HepG2 (cell line): ENCODE results near the gene DBN1. TPM values are rescaled to one million over a fixed set of nuclear protein-coding genes. Genes with fewer than 3 reads are reported as not detected.
A peak's percentile ranks its signal among the peaks of the same experiment; 100 is the strongest.

Source experiments
- GABPB1 ChIP-seq: IDR thresholded peaks from 2 replicates; pipeline ENCODE4 v1.6.1; 2016; ENCODE audit warnings: mild to moderate bottlenecking, missing genetic modification reagents, moderate library complexity, missing compliant biosample characterization
- HMGA1 ChIP-seq: sonication (generic); formaldehyde crosslinking; conservative IDR thresholded peaks from 2 replicates; pipeline ENCODE4 v1.4.0; 2020; ENCODE audit warnings: missing genetic modification reagents
- MAZ ChIP-seq, 2 experiments: sonication (generic) in 1 of 2; formaldehyde crosslinking in 1 of 2; IDR thresholded peaks; 2 replicates each; pipeline versions ENCODE4 v1.5.0 to v1.6.1; 2012 to 2020; ENCODE audit warnings: low read depth in 2 of 2, mild to moderate bottlenecking in 2 of 2, borderline replicate concordance in 1 of 2, improper control_type of control experiment in 1 of 2, low read length in 1 of 2, missing genetic modification reagents in 1 of 2, moderate library complexity in 1 of 2
- MXD4 ChIP-seq: IDR thresholded peaks from 2 replicates; pipeline ENCODE4 v1.6.1; 2016; ENCODE audit warnings: mild to moderate bottlenecking, missing biosample characterization, missing genetic modification reagents
- MXI1 ChIP-seq: IDR thresholded peaks from 3 replicates; pipeline ENCODE4 v1.6.1; 2012; ENCODE audit warnings: low read depth, low read length, inconsistent platforms, borderline replicate concordance
- NONO ChIP-seq, 2 experiments: fragments of 450-650 bp in 1 of 2; sonication (generic) in 1 of 2; formaldehyde crosslinking in 1 of 2; IDR thresholded peaks in 1 of 2; conservative IDR thresholded peaks in 1 of 2; 2 replicates each; pipeline versions ENCODE4 v1.6.1 to v1.8.0; 2017 to 2022; ENCODE audit warnings: mild to moderate bottlenecking in 1 of 2, missing genetic modification reagents in 1 of 2, moderate library complexity in 1 of 2
- RAD51 ChIP-seq: fragments of 450-650 bp; IDR thresholded peaks from 2 replicates; pipeline ENCODE4 v1.6.1; 2016; ENCODE audit warnings: borderline replicate concordance
- SALL2 ChIP-seq: sonication (generic); formaldehyde crosslinking; IDR thresholded peaks from 2 replicates; pipeline ENCODE4 v1.8.1; 2023; ENCODE audit warnings: mild to moderate bottlenecking, missing genetic modification reagents, inconsistent platforms
- SIN3A ChIP-seq: IDR thresholded peaks from 2 replicates; pipeline ENCODE4 v1.6.1; 2011; ENCODE audit warnings: low read depth, mild to moderate bottlenecking, control low read depth, low read length, borderline replicate concordance
- TBX3 ChIP-seq: fragments of 450-650 bp; IDR thresholded peaks from 2 replicates; pipeline ENCODE4 v1.6.1; 2017; ENCODE audit warnings: antibody characterized with exemption, mild to moderate bottlenecking, inconsistent platforms, borderline replicate concordance
- ZBTB33 ChIP-seq: sonication (generic); formaldehyde crosslinking; IDR thresholded peaks from 2 replicates; pipeline ENCODE4 v1.4.0; 2020; ENCODE audit warnings: missing genetic modification reagents
- ZFYVE20 ChIP-seq: sonication (generic); formaldehyde crosslinking; IDR thresholded peaks from 2 replicates; pipeline ENCODE4 v1.8.0; 2023; ENCODE audit warnings: low read depth, mild to moderate bottlenecking, moderate library complexity, missing genetic modification reagents, borderline replicate concordance
- ZNF557 ChIP-seq: sonication (generic); formaldehyde crosslinking; IDR thresholded peaks from 2 replicates; pipeline ENCODE4 v1.4.0; 2020; ENCODE audit warnings: missing genetic modification reagents
- ZNF616 ChIP-seq: sonication (generic); formaldehyde crosslinking; IDR thresholded peaks from 2 replicates; pipeline ENCODE4 v1.5.0; 2020; ENCODE audit warnings: low read depth, mild to moderate bottlenecking, missing genetic modification reagents
- ZNF776 ChIP-seq: sonication (generic); formaldehyde crosslinking; IDR thresholded peaks from 2 replicates; pipeline ENCODE4 v1.4.0; 2020; ENCODE audit warnings: mild to moderate bottlenecking, missing genetic modification reagents
- ZNF839 ChIP-seq: sonication (generic); formaldehyde crosslinking; IDR thresholded peaks from 2 replicates; pipeline ENCODE4 v1.4.0; 2020; ENCODE audit warnings: missing genetic modification reagents, mild to moderate bottlenecking, borderline replicate concordance
- polyA plus RNA-seq, 8 experiments: library from polyadenylated mRNA; depleted of rRNA in 3 of 8; stranded (reverse) in 7 of 8; unstranded in 1 of 8; fragments of >200 nt; fragmentation: Illumina TruSeq in 4 of 8; extraction: Trizol in 4 of 8; gene quantifications; 2 replicates each; pipeline versions ENCODE4 v1.2.1 to v1.2.3, GENCODE V29; 2011 to 2016; ENCODE audit warnings: low read depth in 4 of 8, missing spikeins in 1 of 8, mixed read lengths in 1 of 8; ENCODE audit not compliant: insufficient read depth in 1 of 8
- total RNA-seq, 5 experiments: library from RNA; depleted of rRNA; stranded (reverse); fragments of >200 nt; fragmentation: Illumina TruSeq; extraction: Trizol; gene quantifications; 2 replicates each; pipeline ENCODE4 v1.2.3, GENCODE V29; 2016; ENCODE audit warnings: low read depth in 1 of 5
- TF ChIP-seq, protein P1 (sequence below): sonication (generic); formaldehyde crosslinking; IDR thresholded peaks from 2 replicates; pipeline ENCODE4 v1.9.0; 2022; ENCODE audit warnings: low read depth, missing genetic modification reagents
- TF ChIP-seq, protein P2 (sequence below): sonication (generic); formaldehyde crosslinking; IDR thresholded peaks from 2 replicates; pipeline ENCODE4 v1.5.1; 2020; ENCODE audit warnings: mild to moderate bottlenecking, missing genetic modification reagents, borderline replicate concordance

Gene DBN1
- total and polyA plus RNA-seq, 2 of the 13 experiments (the other 11 are each of a cell fraction or from before 2014, with no cell fraction given), result 27.0 to 37.3 TPM

GRCh38 chr5:177454397-177455035, 18.9 kb downstream of the DBN1 start (continued):
- TF ChIP-seq ZNF557 (CRISPR knock-in tag) (no peak), ZFYVE20 (no peak), MAZ (IDR thresholded peaks at IDR 0.05; ENCODE audit: borderline replicate concordance, low read depth, low read length) (peak; percentile 64), MAZ (CRISPR knock-in tag; IDR thresholded peaks at IDR 0.05; ENCODE audit: low read depth) (peak; percentile 70; the same call in 1 of the 2 replicates), SALL2 (CRISPR knock-in tag) (0 out of 2 replicates have a peak, but pooled peaks have one; percentile 4), ZBTB33 (CRISPR knock-in tag) (no peak), MXD4 (no peak), MXI1 (peak; percentile 59; the same call in 1 of the 3 replicates), RAD51 (no peak), NONO (IDR thresholded peaks at IDR 0.05) (no peak), NONO (CRISPR knock-in tag; conservative IDR thresholded peaks at IDR 0.05) (0 out of 2 replicates have a peak, but pooled peaks have one; percentile 50), SIN3A (0 out of 2 replicates have a peak, but pooled peaks have one; percentile 37), HMGA1 (CRISPR knock-in tag) (no peak), GABPB1 (CRISPR knock-in tag) (peak; percentile 78; the same call in 1 of the 2 replicates), ZNF616 (CRISPR knock-in tag) (no peak; the same call in 1 of the 2 replicates), ZNF839 (CRISPR knock-in tag) (no peak), ZNF776 (no peak), TBX3 (no peak)
- TF ChIP-seq, protein P1, sequence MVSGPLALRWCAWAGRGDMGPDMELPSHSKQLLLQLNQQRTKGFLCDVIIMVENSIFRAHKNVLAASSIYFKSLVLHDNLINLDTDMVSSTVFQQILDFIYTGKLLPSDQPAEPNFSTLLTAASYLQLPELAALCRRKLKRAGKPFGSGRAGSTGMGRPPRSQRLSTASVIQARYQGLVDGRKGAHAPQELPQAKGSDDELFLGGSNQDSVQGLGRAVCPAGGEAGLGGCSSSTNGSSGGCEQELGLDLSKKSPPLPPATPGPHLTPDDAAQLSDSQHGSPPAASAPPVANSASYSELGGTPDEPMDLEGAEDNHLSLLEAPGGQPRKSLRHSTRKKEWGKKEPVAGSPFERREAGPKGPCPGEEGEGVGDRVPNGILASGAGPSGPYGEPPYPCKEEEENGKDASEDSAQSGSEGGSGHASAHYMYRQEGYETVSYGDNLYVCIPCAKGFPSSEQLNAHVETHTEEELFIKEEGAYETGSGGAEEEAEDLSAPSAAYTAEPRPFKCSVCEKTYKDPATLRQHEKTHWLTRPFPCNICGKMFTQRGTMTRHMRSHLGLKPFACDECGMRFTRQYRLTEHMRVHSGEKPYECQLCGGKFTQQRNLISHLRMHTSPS, result no peak
- TF ChIP-seq, protein P2, sequence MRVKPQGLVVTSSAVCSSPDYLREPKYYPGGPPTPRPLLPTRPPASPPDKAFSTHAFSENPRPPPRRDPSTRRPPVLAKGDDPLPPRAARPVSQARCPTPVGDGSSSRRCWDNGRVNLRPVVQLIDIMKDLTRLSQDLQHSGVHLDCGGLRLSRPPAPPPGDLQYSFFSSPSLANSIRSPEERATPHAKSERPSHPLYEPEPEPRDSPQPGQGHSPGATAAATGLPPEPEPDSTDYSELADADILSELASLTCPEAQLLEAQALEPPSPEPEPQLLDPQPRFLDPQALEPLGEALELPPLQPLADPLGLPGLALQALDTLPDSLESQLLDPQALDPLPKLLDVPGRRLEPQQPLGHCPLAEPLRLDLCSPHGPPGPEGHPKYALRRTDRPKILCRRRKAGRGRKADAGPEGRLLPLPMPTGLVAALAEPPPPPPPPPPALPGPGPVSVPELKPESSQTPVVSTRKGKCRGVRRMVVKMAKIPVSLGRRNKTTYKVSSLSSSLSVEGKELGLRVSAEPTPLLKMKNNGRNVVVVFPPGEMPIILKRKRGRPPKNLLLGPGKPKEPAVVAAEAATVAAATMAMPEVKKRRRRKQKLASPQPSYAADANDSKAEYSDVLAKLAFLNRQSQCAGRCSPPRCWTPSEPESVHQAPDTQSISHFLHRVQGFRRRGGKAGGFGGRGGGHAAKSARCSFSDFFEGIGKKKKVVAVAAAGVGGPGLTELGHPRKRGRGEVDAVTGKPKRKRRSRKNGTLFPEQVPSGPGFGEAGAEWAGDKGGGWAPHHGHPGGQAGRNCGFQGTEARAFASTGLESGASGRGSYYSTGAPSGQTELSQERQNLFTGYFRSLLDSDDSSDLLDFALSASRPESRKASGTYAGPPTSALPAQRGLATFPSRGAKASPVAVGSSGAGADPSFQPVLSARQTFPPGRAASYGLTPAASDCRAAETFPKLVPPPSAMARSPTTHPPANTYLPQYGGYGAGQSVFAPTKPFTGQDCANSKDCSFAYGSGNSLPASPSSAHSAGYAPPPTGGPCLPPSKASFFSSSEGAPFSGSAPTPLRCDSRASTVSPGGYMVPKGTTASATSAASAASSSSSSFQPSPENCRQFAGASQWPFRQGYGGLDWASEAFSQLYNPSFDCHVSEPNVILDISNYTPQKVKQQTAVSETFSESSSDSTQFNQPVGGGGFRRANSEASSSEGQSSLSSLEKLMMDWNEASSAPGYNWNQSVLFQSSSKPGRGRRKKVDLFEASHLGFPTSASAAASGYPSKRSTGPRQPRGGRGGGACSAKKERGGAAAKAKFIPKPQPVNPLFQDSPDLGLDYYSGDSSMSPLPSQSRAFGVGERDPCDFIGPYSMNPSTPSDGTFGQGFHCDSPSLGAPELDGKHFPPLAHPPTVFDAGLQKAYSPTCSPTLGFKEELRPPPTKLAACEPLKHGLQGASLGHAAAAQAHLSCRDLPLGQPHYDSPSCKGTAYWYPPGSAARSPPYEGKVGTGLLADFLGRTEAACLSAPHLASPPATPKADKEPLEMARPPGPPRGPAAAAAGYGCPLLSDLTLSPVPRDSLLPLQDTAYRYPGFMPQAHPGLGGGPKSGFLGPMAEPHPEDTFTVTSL (CRISPR knock-in tag), result no peak
